Measurements from ENCODE around the gene PAWR. TPM values are rescaled to one million over a fixed set of nuclear protein-coding genes. Genes with fewer than 3 reads are reported as not detected.

The PAWR gene
- total and polyA plus RNA-seq, 9 of the 15 experiments (the other 6 are each of a cell fraction or from before 2014, with no cell fraction given) = 0.82 TPM; not detected in 8

- in situ Hi-C loops (cut with MboI) (no loop called here), intact Hi-C loops (cut with micrococcal nuclease) (no loop called here)
- no TSS peak for BruUV-seq (replicated peaks)
- H3K9ac ChIP-seq (ENCODE audit: insufficient read depth in 1 of 2, low read depth in 2 of 2, low read length in 2 of 2) = no peak overlapping the region
- 6% methylated on average over 3 of the region's 3 CpGs for WGBS (ENCODE audit: insufficient coverage, low coverage, missing lambda C conversion rate)
- H3K4me2 ChIP-seq (ENCODE audit: insufficient read depth, low read length) = no peak overlapping the region
- H3K27ac ChIP-seq (ENCODE audit: extremely low read depth, low read depth, low read length) = no peak overlapping the region
- no peaks in the 10 kb centered on the region for H3K27me3 ChIP-seq (ENCODE audit: control insufficient read depth in 2 of 2, insufficient read depth in 2 of 2, low read length in 2 of 2)
- H3K9me1 ChIP-seq (ENCODE audit: control insufficient read depth, insufficient read depth, low read length) = no peaks in the 10 kb centered on the region
- peaks cover 0 to 6% of the 10 kb centered on the region in 2 experiments; a peak in 1 of 5 replicates for H3K4me1 ChIP-seq (replicated peaks in 1 of 2; ENCODE audit: control insufficient read depth in 2 of 2, insufficient read depth in 2 of 2, low read length in 2 of 2)
- FAIRE-seq = no peak
- no peaks in the 10 kb centered on the region for H3K9me3 ChIP-seq (replicated peaks; ENCODE audit: control insufficient read depth, insufficient read depth, low read depth, low read length)
- no peaks in the 10 kb centered on the region for H3K79me2 ChIP-seq (ENCODE audit: control insufficient read depth, insufficient read depth, low read length)
- DNase-seq (ENCODE audit: extremely low read depth in 1 of 4, low spot score in 3 of 4) = no peak
- H4K20me1 ChIP-seq (replicated peaks; ENCODE audit: control insufficient read depth, insufficient read depth, low read length) = no peaks in the 10 kb centered on the region
- ATAC-seq = no peak
- no peaks in the 10 kb centered on the region for H3K36me3 ChIP-seq (ENCODE audit: control insufficient read depth, insufficient read depth, low read length)
- ChIA-PET CTCF (ENCODE audit: low intra/inter-chr PET ratio) (no interaction called here), POLR2A (no interaction called here)
- H3K4me3 ChIP-seq = no peak overlapping the region
- TF ChIP-seq MAFF (IDR thresholded peaks at IDR 0.05; ENCODE audit: low read length) (peak; percentile 77), CHCHD3 (CRISPR knock-in tag; IDR thresholded peaks at IDR 0.05) (no peak), MEF2D (tag; conservative IDR thresholded peaks at IDR 0.05; ENCODE audit: low read depth) (no peak), ZNF316 (IDR thresholded peaks at IDR 0.05) (peak; percentile 69), ZNF140 (CRISPR knock-in tag; IDR thresholded peaks at IDR 0.05) (no peak), MAFG (tag; conservative IDR thresholded peaks at IDR 0.05) (peak; percentile 42; the same call in 1 of the 2 replicates), MAFK (IDR thresholded peaks at IDR 0.05; ENCODE audit: low read length) (peak; percentile 69), TCFL5 (CRISPR knock-in tag; conservative IDR thresholded peaks at IDR 0.05) (no peak), ZC3H8 (IDR thresholded peaks at IDR 0.05) (no peak), CC2D1A (IDR thresholded peaks at IDR 0.05) (no peak), C11orf30 (IDR thresholded peaks at IDR 0.05; ENCODE audit: low read depth) (peak; percentile 24; the same call in 1 of the 2 replicates)
- H2AFZ ChIP-seq (ENCODE audit: low read depth, low read length) = no peak overlapping the region
Observed at GRCh38 chr12:79715308-79715707, 24.5 kb upstream of the PAWR start.

Data from K562 (cell line).